GM12878 (cell line): Measurements from ENCODE around the gene IGFALS. TPM values are rescaled to one million over a fixed set of nuclear protein-coding genes. Genes with fewer than 3 reads are reported as not detected.
A peak's percentile ranks its signal among the peaks of the same experiment; 100 is the strongest.

Experiments
- ATF7 ChIP-seq: fragments of 450-650 bp; IDR thresholded peaks from 2 replicates; pipeline ENCODE4 v1.6.1; 2016; ENCODE audit warnings: low read depth, mild to moderate bottlenecking
- BACH1 ChIP-seq: fragments of 450-650 bp; IDR thresholded peaks from 2 replicates; pipeline ENCODE4 v1.6.1; 2017; ENCODE audit warnings: mild to moderate bottlenecking, borderline replicate concordance
- BCL3 ChIP-seq: IDR thresholded peaks from 2 replicates; pipeline ENCODE4 v1.6.1; 2011; ENCODE audit warnings: borderline replicate concordance, low read depth, mild to moderate bottlenecking, moderate library complexity, low read length; ENCODE audit not compliant: insufficient read depth, poor library complexity, severe bottlenecking
- CHD2 ChIP-seq: IDR thresholded peaks from 2 replicates; pipeline ENCODE4 v1.6.1; 2011; ENCODE audit warnings: low read depth, low read length, improper control_type of control experiment, borderline replicate concordance
- CREB1 ChIP-seq: IDR thresholded peaks from 2 replicates; pipeline ENCODE4 v1.6.1; 2012; ENCODE audit warnings: low read depth, mild to moderate bottlenecking, inconsistent platforms
- GABPA ChIP-seq: IDR thresholded peaks from 2 replicates; pipeline ENCODE4 v1.6.1; 2014; ENCODE audit warnings: antibody characterized with exemption, low read depth, mild to moderate bottlenecking, inconsistent platforms
- GATAD2B ChIP-seq: fragments of 450-650 bp; conservative IDR thresholded peaks from 2 replicates; pipeline ENCODE4 v1.6.1; 2017; ENCODE audit warnings: low read depth, mild to moderate bottlenecking, moderate library complexity
- HDAC2 ChIP-seq: fragments of 200-600 bp; sonication (generic); IDR thresholded peaks from 2 replicates; pipeline ENCODE4 v1.6.1; 2017
- HDGF ChIP-seq: fragments of 450-650 bp; IDR thresholded peaks from 2 replicates; pipeline ENCODE4 v1.6.1; 2016; ENCODE audit warnings: antibody characterized with exemption
- IKZF1 ChIP-seq: fragments of 450-650 bp; conservative IDR thresholded peaks from 2 replicates; pipeline ENCODE4 v1.6.1; 2017; ENCODE audit warnings: antibody characterized with exemption, mild to moderate bottlenecking
- IRF3 ChIP-seq: fragments of 450-650 bp; IDR thresholded peaks from 2 replicates; pipeline ENCODE4 v1.6.1; 2014; ENCODE audit warnings: mild to moderate bottlenecking
- KLF5 ChIP-seq: fragments of 450-650 bp; IDR thresholded peaks from 2 replicates; pipeline ENCODE4 v1.6.1; 2014; ENCODE audit warnings: mild to moderate bottlenecking; ENCODE audit not compliant: partially characterized antibody
- MEF2B ChIP-seq: fragments of 450-650 bp; IDR thresholded peaks from 2 replicates; pipeline ENCODE4 v1.6.1; 2018; ENCODE audit warnings: mild to moderate bottlenecking, moderate library complexity; ENCODE audit not compliant: partially characterized antibody, poor library complexity, severe bottlenecking
- MLLT1 ChIP-seq: fragments of 450-650 bp; IDR thresholded peaks from 2 replicates; pipeline ENCODE4 v1.6.1; 2016; ENCODE audit warnings: mild to moderate bottlenecking
- NFYA ChIP-seq: IDR thresholded peaks from 2 replicates; pipeline ENCODE4 v1.6.1; 2011; ENCODE audit warnings: low read depth, mild to moderate bottlenecking, low read length, improper control_type of control experiment, borderline replicate concordance
- NFYB ChIP-seq: IDR thresholded peaks from 2 replicates; pipeline ENCODE4 v1.6.1; 2011; ENCODE audit warnings: low read depth, mild to moderate bottlenecking, low read length, improper control_type of control experiment, moderate library complexity; ENCODE audit not compliant: insufficient read depth
- NRF1 ChIP-seq: conservative IDR thresholded peaks from 2 replicates; pipeline ENCODE4 v1.6.1; 2011; ENCODE audit warnings: mild to moderate bottlenecking, low read depth, low read length, improper control_type of control experiment
- POLR2A ChIP-seq: IDR thresholded peaks from 2 replicates; pipeline ENCODE4 v1.6.1; 2011; ENCODE audit warnings: low read depth, mild to moderate bottlenecking, low read length
- RBBP5 ChIP-seq: fragments of 200-600 bp; sonication (generic); conservative IDR thresholded peaks from 2 replicates; pipeline ENCODE4 v1.6.1; 2016
- RELA ChIP-seq: fragments of 450-650 bp; IDR thresholded peaks from 2 replicates; pipeline ENCODE4 v1.8.0; 2014; ENCODE audit warnings: borderline replicate concordance; ENCODE audit not compliant: partially characterized antibody
- SMARCA5 ChIP-seq: fragments of 450-650 bp; IDR thresholded peaks from 2 replicates; pipeline ENCODE4 v1.6.1; 2017; ENCODE audit warnings: mild to moderate bottlenecking
- SP1 ChIP-seq: IDR thresholded peaks from one replicate; pipeline ENCODE4 v1.6.1; 2011; ENCODE audit warnings: low read depth, low read length
- ZNF207 ChIP-seq: fragments of 450-650 bp; IDR thresholded peaks from 2 replicates; pipeline ENCODE4 v1.6.1; 2014; ENCODE audit warnings: antibody characterized with exemption, mild to moderate bottlenecking, borderline replicate concordance
- ZNF687 ChIP-seq: fragments of 450-650 bp; IDR thresholded peaks from 2 replicates; pipeline ENCODE4 v1.6.1; 2017; ENCODE audit warnings: mild to moderate bottlenecking, moderate library complexity
- polyA plus RNA-seq, 11 experiments: library from polyadenylated mRNA; depleted of rRNA in 4 of 11; unstranded in 6 of 11; stranded (reverse) in 5 of 11; fragments of >200 nt; fragmentation: Nextera tagmentation in 4 of 11; fragmentation: Illumina TruSeq in 1 of 11; extraction: Ambion mirVana in 4 of 11; extraction: Trizol in 1 of 11; gene quantifications; 1 replicate in 1 of 11; 2 replicates in 10 of 11; pipeline versions ENCODE4 v1.2.1 to v1.2.3, GENCODE V29; 2011 to 2016; ENCODE audit warnings: inconsistent platforms in 2 of 11, missing spikeins in 2 of 11, low read depth in 1 of 11
- total RNA-seq, 4 experiments: library from RNA; depleted of rRNA in 3 of 4; stranded (reverse); fragments of >200 nt in 3 of 4; fragmentation: Illumina TruSeq in 1 of 4; extraction: Trizol in 1 of 4; gene quantifications; 2 replicates each; pipeline versions ENCODE4 v1.2.1 to v1.2.3, GENCODE V29; 2013 to 2021

The IGFALS gene
- total and polyA plus RNA-seq, 10 of the 15 experiments (the other 5 are each of a cell fraction or from before 2014, with no cell fraction given): 0.04 to 0.11 TPM; not detected in 8

- TF ChIP-seq MEF2B (no peak), RBBP5 (no peak), NFYA (peak; percentile 95), CHD2 (peak; percentile 98), IRF3 (peak; percentile 97), HDAC2 (no peak), CREB1 (peak; percentile 100), BACH1 (peak; percentile 92), SP1 (peak; percentile 97), GABPA (peak; percentile 99), ATF7 (peak; percentile 71), BCL3 (no peak), RELA (no peak), NRF1 (no peak), MLLT1 (0 out of 2 replicates have a peak, but pooled peaks have one; percentile 21), KLF5 (peak; percentile 95), POLR2A (peak; percentile 81), ZNF687 (0 out of 2 replicates have a peak, but pooled peaks have one; percentile 14), NFYB (peak; percentile 99), ZNF207 (0 out of 2 replicates have a peak, but pooled peaks have one; percentile 67), IKZF1 (peak; percentile 54), SMARCA5 (0 out of 2 replicates have a peak, but pooled peaks have one; percentile 26), HDGF (peak; percentile 90), GATAD2B (peak; percentile 88)
Observed at GRCh38 chr16:1782408-1783264, 10.9 kb downstream of the IGFALS start, which contains the start of the genes NUBP2 and SPSB3 (continued).
